Measurements from ENCODE around the gene NALCN. TPM values are rescaled to one million over a fixed set of nuclear protein-coding genes. Genes with fewer than 3 reads are reported as not detected.

NALCN gene
- total RNA-seq, 1 donor from 2014 or later: 0.12 TPM

GRCh38 chr13:101149735-101150384 is 266.4 kb downstream of the NALCN start:
- DNase-seq (ENCODE audit: low spot score, unreplicated experiment): no peak
- Mint-ChIP-seq H3K4me1 (ENCODE audit: low read depth) (no peaks in the 10 kb centered on the region), H3K27ac (no peak overlapping the region), H3K27me3 (peaks cover 26% of the 10 kb centered on the region), H3K9me3 (ENCODE audit: low read depth) (no peaks in the 10 kb centered on the region), H3K4me3 (ENCODE audit: low read depth) (no peak overlapping the region), H3K36me3 (ENCODE audit: insufficient read depth) (no peaks in the 10 kb centered on the region)
- TF ChIP-seq CTCF (IDR thresholded peaks at IDR 0.05; ENCODE audit: unreplicated experiment): peak; percentile 43

GRCh38 chr13:101146101-101146898 is 270.0 kb downstream of the NALCN start:
- Mint-ChIP-seq H3K9me3 (ENCODE audit: low read depth) (no peaks in the 10 kb centered on the region), H3K4me3 (ENCODE audit: low read depth) (no peak overlapping the region)

GRCh38 chr13:101144808-101145419 is 271.4 kb downstream of the NALCN start:
- no peaks in the 10 kb centered on the region for H3K9me3 Mint-ChIP-seq (ENCODE audit: low read depth)
- no peak for DNase-seq (ENCODE audit: low spot score, unreplicated experiment)
- TF ChIP-seq CTCF (IDR thresholded peaks at IDR 0.05; ENCODE audit: unreplicated experiment): peak; percentile 85
- peaks cover 21% of the 10 kb centered on the region for H3K27me3 Mint-ChIP-seq
- H3K27ac Mint-ChIP-seq: no peak overlapping the region
- no peak overlapping the region for H3K4me3 Mint-ChIP-seq (ENCODE audit: low read depth)
- H3K36me3 Mint-ChIP-seq (ENCODE audit: insufficient read depth): no peaks in the 10 kb centered on the region
- H3K4me1 Mint-ChIP-seq (ENCODE audit: low read depth): no peaks in the 10 kb centered on the region

More at GRCh38 chr13:101146101-101146898, 270.0 kb downstream of the NALCN start:
- Mint-ChIP-seq H3K36me3 (ENCODE audit: insufficient read depth) (no peaks in the 10 kb centered on the region), H3K4me1 (ENCODE audit: low read depth) (no peaks in the 10 kb centered on the region), H3K27ac (no peak overlapping the region), H3K27me3 (peaks cover 24% of the 10 kb centered on the region)
- DNase-seq (ENCODE audit: low spot score, unreplicated experiment): no peak
- TF ChIP-seq CTCF (IDR thresholded peaks at IDR 0.05; ENCODE audit: unreplicated experiment): no peak

GRCh38 chr13:101140936-101141335 is 275.4 kb downstream of the NALCN start:
- Mint-ChIP-seq H3K4me3 (ENCODE audit: low read depth) (no peak overlapping the region), H3K9me3 (ENCODE audit: low read depth) (no peaks in the 10 kb centered on the region), H3K27ac (no peak overlapping the region), H3K27me3 (peaks cover 10% of the 10 kb centered on the region), H3K4me1 (ENCODE audit: low read depth) (no peaks in the 10 kb centered on the region), H3K36me3 (ENCODE audit: insufficient read depth) (no peaks in the 10 kb centered on the region)
- no peak for TF ChIP-seq CTCF (IDR thresholded peaks at IDR 0.05; ENCODE audit: unreplicated experiment)
- DNase-seq (ENCODE audit: low spot score, unreplicated experiment): no peak

- H3K4me3 Mint-ChIP-seq (ENCODE audit: low read depth): no peak overlapping the region
- H3K36me3 Mint-ChIP-seq (ENCODE audit: insufficient read depth): no peaks in the 10 kb centered on the region
- DNase-seq (ENCODE audit: low spot score, unreplicated experiment): no peak
- H3K27ac Mint-ChIP-seq: no peak overlapping the region
- peaks cover 10% of the 10 kb centered on the region for H3K27me3 Mint-ChIP-seq
- H3K4me1 Mint-ChIP-seq (ENCODE audit: low read depth): no peaks in the 10 kb centered on the region
- TF ChIP-seq CTCF (IDR thresholded peaks at IDR 0.05; ENCODE audit: unreplicated experiment): no peak
- H3K9me3 Mint-ChIP-seq (ENCODE audit: low read depth): no peaks in the 10 kb centered on the region
These were observed 276.1 kb downstream of the NALCN start for GRCh38 chr13:101140087-101140770.
